GM23338 (cell line): ENCODE data around the gene WNK2. TPM values are rescaled to one million over a fixed set of nuclear protein-coding genes. Genes with fewer than 3 reads are reported as not detected.

Source experiments
- ATAC-seq: fragments of 200-7000 bp; cut with Tn5 transposase; 3 replicates; pipeline ENCODE4 v1.9.1; 2020
- DNase-seq: peaks from one replicate; pipeline ENCODE4 v3.0.0-alpha.2; 2015; ENCODE audit warnings: low spot score
- H2AFZ ChIP-seq: fragments of 200-600 bp; sonication (generic); 2 replicates; pipeline ENCODE4 v1.8.0; 2016; ENCODE audit warnings: antibody characterized with exemption, mild to moderate bottlenecking, moderate library complexity
- H3F3A ChIP-seq: fragments of 200-600 bp; sonication (generic); replicated peaks from 2 replicates; pipeline ENCODE4 v1.8.0; 2017; ENCODE audit warnings: antibody characterized with exemption, mixed run types, low read depth
- H3K27ac ChIP-seq: fragments of 200-600 bp; sonication (generic); 2 replicates; pipeline ENCODE4 v1.6.1; 2016; ENCODE audit warnings: low read depth
- H3K27me3 ChIP-seq: fragments of 200-600 bp; sonication (generic); 2 replicates; pipeline ENCODE4 v1.8.0; 2016; ENCODE audit warnings: mild to moderate bottlenecking, mixed run types, moderate library complexity; ENCODE audit not compliant: insufficient read depth
- H3K36me3 ChIP-seq: fragments of 200-600 bp; sonication (generic); 2 replicates; pipeline ENCODE4 v1.8.0; 2016; ENCODE audit warnings: mild to moderate bottlenecking; ENCODE audit not compliant: insufficient read depth
- H3K4me1 ChIP-seq: fragments of 200-600 bp; sonication (generic); 2 replicates; pipeline ENCODE4 v1.8.0; 2016; ENCODE audit warnings: mild to moderate bottlenecking, moderate library complexity; ENCODE audit not compliant: insufficient read depth
- H3K4me2 ChIP-seq: fragments of 200-600 bp; sonication (generic); 2 replicates; pipeline ENCODE4 v1.7.1; 2017; ENCODE audit warnings: mixed run types
- H3K4me3 ChIP-seq: fragments of 200-600 bp; sonication (generic); 2 replicates; pipeline ENCODE4 v1.6.1; 2016; ENCODE audit warnings: mixed run types
- H3K79me2 ChIP-seq: fragments of 200-600 bp; sonication (generic); replicated peaks from 2 replicates; pipeline ENCODE4 v1.8.0; 2017; ENCODE audit warnings: mild to moderate bottlenecking; ENCODE audit not compliant: insufficient read depth
- H3K9me2 ChIP-seq: fragments of 200-600 bp; sonication (generic); 2 replicates; pipeline ENCODE4 v1.8.0; 2017; ENCODE audit not compliant: insufficient read depth
- H4K20me1 ChIP-seq: fragments of 200-600 bp; sonication (generic); replicated peaks from 2 replicates; pipeline ENCODE4 v1.8.0; 2017; ENCODE audit warnings: mild to moderate bottlenecking; ENCODE audit not compliant: insufficient read depth
- H3K27ac Mint-ChIP-seq: 2 replicates; pipeline ENCODE4 v1.8.0; 2020; ENCODE audit warnings: inconsistent platforms, mild to moderate bottlenecking, moderate library complexity, mixed read lengths
- H3K27me3 Mint-ChIP-seq: 3 replicates; pipeline ENCODE4 v1.8.0; 2022; ENCODE audit warnings: low read depth, mild to moderate bottlenecking, moderate library complexity, mixed read lengths, inconsistent platforms; ENCODE audit not compliant: insufficient read depth, poor library complexity
- H3K36me3 Mint-ChIP-seq: 3 replicates; pipeline ENCODE4 v1.8.0; 2021; ENCODE audit warnings: low read depth, mild to moderate bottlenecking, inconsistent platforms, moderate library complexity, mixed read lengths
- H3K4me1 Mint-ChIP-seq: 3 replicates; pipeline ENCODE4 v1.8.0; 2020; ENCODE audit warnings: mild to moderate bottlenecking, inconsistent platforms, mixed read lengths
- H3K4me3 Mint-ChIP-seq: 3 replicates; pipeline ENCODE4 v1.8.0; 2021; ENCODE audit warnings: moderate library complexity, mild to moderate bottlenecking, inconsistent platforms, mixed read lengths
- H3K9me3 Mint-ChIP-seq: 3 replicates; pipeline ENCODE4 v1.8.0; 2020; ENCODE audit warnings: moderate library complexity, mild to moderate bottlenecking, inconsistent platforms, mixed read lengths
- CREB1 ChIP-seq: fragments of 250-450 bp; sonication (Bioruptor Pico); IDR thresholded peaks from 2 replicates; pipeline ENCODE4 v1.5.0; 2020; ENCODE audit warnings: low read depth, mild to moderate bottlenecking, moderate library complexity
- EZH2 ChIP-seq: fragments of 200-600 bp; sonication (generic); IDR thresholded peaks from one replicate; pipeline ENCODE4 v1.8.0; 2017; ENCODE audit warnings: antibody characterized with exemption, mild to moderate bottlenecking, low read depth; ENCODE audit not compliant: unreplicated experiment
- EZH2phosphoT487 ChIP-seq: fragments of 200-600 bp; sonication (generic); IDR thresholded peaks from one replicate; pipeline ENCODE4 v1.8.1; 2018; ENCODE audit warnings: antibody characterized with exemption; ENCODE audit not compliant: unreplicated experiment
- JUNB ChIP-seq: IDR thresholded peaks from one replicate; pipeline ENCODE4 v1.6.1; 2016; ENCODE audit warnings: antibody characterized with exemption; ENCODE audit not compliant: unreplicated experiment
- NANOG ChIP-seq: IDR thresholded peaks from 2 replicates; pipeline ENCODE4 v1.6.1; 2016; ENCODE audit warnings: antibody characterized with exemption, borderline replicate concordance
- POLR2AphosphoS5 ChIP-seq: IDR thresholded peaks from 2 replicates; pipeline ENCODE4 v1.6.1; 2016; ENCODE audit warnings: antibody characterized with exemption, low read depth
- STAT1 ChIP-seq: IDR thresholded peaks from one replicate; pipeline ENCODE4 v1.6.1; 2016; ENCODE audit warnings: antibody characterized with exemption; ENCODE audit not compliant: unreplicated experiment
- ZNF331 ChIP-seq: fragments of 250-450 bp; sonication (Bioruptor Pico); IDR thresholded peaks from 2 replicates; pipeline ENCODE4 v1.5.0; 2020; ENCODE audit warnings: low read depth, mild to moderate bottlenecking, moderate library complexity
- polyA plus RNA-seq: library from polyadenylated mRNA; unstranded; fragments of >200 nt; fragmentation: Nextera tagmentation; extraction: Ambion mirVana; gene quantifications from 2 replicates; pipeline ENCODE4 v1.2.1, GENCODE V29; 2016
- total RNA-seq: library from RNA; depleted of rRNA; stranded (reverse); fragments of >200 nt; shearing (Covaris generic); gene quantifications from 2 replicates; pipeline ENCODE4 v1.2.3, GENCODE V29; 2014
- TF ChIP-seq, protein P1 (sequence below): IDR thresholded peaks from one replicate; pipeline ENCODE4 v1.6.1; 2018; ENCODE audit warnings: antibody characterized with exemption; ENCODE audit not compliant: unreplicated experiment
- TF ChIP-seq, protein P2 (sequence below), 2 experiments: fragments of 200-600 bp in 1 of 2; sonication (generic) in 1 of 2; conservative IDR thresholded peaks; 2 replicates each; pipeline versions ENCODE4 v1.5.1 to v1.6.1; 2016 to 2017; ENCODE audit warnings: antibody characterized with exemption in 2 of 2, low read depth in 2 of 2, mild to moderate bottlenecking in 2 of 2, moderate library complexity in 1 of 2
- TF ChIP-seq, protein P3 (sequence below): fragments of 250-450 bp; sonication (Bioruptor Pico); IDR thresholded peaks from 2 replicates; pipeline ENCODE4 v1.5.0; 2020; ENCODE audit warnings: mild to moderate bottlenecking, moderate library complexity

WNK2 gene
- total and polyA plus RNA-seq, 2 experiments from 2014 or later: 56.4 to 102 TPM

DNA sequence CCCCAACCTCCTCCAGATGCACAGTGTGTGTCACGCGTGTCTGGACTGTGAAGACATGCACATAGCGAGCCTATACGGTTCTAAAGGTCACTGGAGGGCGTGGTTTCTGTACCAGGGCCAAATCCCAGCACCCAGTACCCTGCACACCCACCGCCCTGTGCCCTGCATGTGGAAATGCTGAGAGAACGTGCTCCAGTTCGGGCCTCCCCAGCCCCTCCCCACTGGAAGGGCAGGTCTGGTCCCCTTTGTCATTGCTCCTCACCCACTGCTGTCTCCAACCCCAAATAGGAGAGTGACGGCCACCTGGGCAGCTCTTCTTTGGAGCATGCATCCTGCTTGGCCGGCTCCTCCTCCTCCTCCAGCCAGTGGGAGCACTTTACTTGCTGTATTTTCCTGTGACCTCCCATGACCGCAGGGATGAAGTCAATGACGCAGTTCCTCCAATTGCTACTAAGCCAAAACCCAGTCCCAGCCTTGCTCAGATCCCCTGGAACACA, 116.7 kb downstream of the WNK2 start:
- H3K4me2 ChIP-seq: no peak overlapping the region
- no peaks in the 10 kb centered on the region for H3K36me3 ChIP-seq
- H3K27ac ChIP-seq: no peak overlapping the region
- peaks cover 8% of the 10 kb centered on the region for H3K27me3 Mint-ChIP-seq
- H3K4me3 Mint-ChIP-seq: no peak overlapping the region
- H3K4me3 ChIP-seq: no peak overlapping the region
- H3K27me3 ChIP-seq: no peaks in the 10 kb centered on the region
- no peaks in the 10 kb centered on the region; the same call in 2 of the 3 replicates for H3K36me3 Mint-ChIP-seq
- H3K4me1 Mint-ChIP-seq: peaks cover 16% of the 10 kb centered on the region
- H2AFZ ChIP-seq: no peak overlapping the region
- no peaks in the 10 kb centered on the region for H3K4me1 ChIP-seq
- DNase-seq: no peak
- TF ChIP-seq JUNB (no peak), CREB1 (CRISPR knock-in tag) (no peak), POLR2AphosphoS5 (no peak), EZH2phosphoT487 (no peak), EZH2 (no peak), STAT1 (no peak), ZNF331 (CRISPR knock-in tag) (no peak), NANOG (no peak)
- TF ChIP-seq, protein P1, sequence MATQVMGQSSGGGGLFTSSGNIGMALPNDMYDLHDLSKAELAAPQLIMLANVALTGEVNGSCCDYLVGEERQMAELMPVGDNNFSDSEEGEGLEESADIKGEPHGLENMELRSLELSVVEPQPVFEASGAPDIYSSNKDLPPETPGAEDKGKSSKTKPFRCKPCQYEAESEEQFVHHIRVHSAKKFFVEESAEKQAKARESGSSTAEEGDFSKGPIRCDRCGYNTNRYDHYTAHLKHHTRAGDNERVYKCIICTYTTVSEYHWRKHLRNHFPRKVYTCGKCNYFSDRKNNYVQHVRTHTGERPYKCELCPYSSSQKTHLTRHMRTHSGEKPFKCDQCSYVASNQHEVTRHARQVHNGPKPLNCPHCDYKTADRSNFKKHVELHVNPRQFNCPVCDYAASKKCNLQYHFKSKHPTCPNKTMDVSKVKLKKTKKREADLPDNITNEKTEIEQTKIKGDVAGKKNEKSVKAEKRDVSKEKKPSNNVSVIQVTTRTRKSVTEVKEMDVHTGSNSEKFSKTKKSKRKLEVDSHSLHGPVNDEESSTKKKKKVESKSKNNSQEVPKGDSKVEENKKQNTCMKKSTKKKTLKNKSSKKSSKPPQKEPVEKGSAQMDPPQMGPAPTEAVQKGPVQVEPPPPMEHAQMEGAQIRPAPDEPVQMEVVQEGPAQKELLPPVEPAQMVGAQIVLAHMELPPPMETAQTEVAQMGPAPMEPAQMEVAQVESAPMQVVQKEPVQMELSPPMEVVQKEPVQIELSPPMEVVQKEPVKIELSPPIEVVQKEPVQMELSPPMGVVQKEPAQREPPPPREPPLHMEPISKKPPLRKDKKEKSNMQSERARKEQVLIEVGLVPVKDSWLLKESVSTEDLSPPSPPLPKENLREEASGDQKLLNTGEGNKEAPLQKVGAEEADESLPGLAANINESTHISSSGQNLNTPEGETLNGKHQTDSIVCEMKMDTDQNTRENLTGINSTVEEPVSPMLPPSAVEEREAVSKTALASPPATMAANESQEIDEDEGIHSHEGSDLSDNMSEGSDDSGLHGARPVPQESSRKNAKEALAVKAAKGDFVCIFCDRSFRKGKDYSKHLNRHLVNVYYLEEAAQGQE: no peak
- TF ChIP-seq, protein P2, sequence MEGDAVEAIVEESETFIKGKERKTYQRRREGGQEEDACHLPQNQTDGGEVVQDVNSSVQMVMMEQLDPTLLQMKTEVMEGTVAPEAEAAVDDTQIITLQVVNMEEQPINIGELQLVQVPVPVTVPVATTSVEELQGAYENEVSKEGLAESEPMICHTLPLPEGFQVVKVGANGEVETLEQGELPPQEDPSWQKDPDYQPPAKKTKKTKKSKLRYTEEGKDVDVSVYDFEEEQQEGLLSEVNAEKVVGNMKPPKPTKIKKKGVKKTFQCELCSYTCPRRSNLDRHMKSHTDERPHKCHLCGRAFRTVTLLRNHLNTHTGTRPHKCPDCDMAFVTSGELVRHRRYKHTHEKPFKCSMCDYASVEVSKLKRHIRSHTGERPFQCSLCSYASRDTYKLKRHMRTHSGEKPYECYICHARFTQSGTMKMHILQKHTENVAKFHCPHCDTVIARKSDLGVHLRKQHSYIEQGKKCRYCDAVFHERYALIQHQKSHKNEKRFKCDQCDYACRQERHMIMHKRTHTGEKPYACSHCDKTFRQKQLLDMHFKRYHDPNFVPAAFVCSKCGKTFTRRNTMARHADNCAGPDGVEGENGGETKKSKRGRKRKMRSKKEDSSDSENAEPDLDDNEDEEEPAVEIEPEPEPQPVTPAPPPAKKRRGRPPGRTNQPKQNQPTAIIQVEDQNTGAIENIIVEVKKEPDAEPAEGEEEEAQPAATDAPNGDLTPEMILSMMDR (conservative IDR thresholded peaks at IDR 0.05; ENCODE audit: low read depth in 2 of 2): no peak
- TF ChIP-seq, protein P3, sequence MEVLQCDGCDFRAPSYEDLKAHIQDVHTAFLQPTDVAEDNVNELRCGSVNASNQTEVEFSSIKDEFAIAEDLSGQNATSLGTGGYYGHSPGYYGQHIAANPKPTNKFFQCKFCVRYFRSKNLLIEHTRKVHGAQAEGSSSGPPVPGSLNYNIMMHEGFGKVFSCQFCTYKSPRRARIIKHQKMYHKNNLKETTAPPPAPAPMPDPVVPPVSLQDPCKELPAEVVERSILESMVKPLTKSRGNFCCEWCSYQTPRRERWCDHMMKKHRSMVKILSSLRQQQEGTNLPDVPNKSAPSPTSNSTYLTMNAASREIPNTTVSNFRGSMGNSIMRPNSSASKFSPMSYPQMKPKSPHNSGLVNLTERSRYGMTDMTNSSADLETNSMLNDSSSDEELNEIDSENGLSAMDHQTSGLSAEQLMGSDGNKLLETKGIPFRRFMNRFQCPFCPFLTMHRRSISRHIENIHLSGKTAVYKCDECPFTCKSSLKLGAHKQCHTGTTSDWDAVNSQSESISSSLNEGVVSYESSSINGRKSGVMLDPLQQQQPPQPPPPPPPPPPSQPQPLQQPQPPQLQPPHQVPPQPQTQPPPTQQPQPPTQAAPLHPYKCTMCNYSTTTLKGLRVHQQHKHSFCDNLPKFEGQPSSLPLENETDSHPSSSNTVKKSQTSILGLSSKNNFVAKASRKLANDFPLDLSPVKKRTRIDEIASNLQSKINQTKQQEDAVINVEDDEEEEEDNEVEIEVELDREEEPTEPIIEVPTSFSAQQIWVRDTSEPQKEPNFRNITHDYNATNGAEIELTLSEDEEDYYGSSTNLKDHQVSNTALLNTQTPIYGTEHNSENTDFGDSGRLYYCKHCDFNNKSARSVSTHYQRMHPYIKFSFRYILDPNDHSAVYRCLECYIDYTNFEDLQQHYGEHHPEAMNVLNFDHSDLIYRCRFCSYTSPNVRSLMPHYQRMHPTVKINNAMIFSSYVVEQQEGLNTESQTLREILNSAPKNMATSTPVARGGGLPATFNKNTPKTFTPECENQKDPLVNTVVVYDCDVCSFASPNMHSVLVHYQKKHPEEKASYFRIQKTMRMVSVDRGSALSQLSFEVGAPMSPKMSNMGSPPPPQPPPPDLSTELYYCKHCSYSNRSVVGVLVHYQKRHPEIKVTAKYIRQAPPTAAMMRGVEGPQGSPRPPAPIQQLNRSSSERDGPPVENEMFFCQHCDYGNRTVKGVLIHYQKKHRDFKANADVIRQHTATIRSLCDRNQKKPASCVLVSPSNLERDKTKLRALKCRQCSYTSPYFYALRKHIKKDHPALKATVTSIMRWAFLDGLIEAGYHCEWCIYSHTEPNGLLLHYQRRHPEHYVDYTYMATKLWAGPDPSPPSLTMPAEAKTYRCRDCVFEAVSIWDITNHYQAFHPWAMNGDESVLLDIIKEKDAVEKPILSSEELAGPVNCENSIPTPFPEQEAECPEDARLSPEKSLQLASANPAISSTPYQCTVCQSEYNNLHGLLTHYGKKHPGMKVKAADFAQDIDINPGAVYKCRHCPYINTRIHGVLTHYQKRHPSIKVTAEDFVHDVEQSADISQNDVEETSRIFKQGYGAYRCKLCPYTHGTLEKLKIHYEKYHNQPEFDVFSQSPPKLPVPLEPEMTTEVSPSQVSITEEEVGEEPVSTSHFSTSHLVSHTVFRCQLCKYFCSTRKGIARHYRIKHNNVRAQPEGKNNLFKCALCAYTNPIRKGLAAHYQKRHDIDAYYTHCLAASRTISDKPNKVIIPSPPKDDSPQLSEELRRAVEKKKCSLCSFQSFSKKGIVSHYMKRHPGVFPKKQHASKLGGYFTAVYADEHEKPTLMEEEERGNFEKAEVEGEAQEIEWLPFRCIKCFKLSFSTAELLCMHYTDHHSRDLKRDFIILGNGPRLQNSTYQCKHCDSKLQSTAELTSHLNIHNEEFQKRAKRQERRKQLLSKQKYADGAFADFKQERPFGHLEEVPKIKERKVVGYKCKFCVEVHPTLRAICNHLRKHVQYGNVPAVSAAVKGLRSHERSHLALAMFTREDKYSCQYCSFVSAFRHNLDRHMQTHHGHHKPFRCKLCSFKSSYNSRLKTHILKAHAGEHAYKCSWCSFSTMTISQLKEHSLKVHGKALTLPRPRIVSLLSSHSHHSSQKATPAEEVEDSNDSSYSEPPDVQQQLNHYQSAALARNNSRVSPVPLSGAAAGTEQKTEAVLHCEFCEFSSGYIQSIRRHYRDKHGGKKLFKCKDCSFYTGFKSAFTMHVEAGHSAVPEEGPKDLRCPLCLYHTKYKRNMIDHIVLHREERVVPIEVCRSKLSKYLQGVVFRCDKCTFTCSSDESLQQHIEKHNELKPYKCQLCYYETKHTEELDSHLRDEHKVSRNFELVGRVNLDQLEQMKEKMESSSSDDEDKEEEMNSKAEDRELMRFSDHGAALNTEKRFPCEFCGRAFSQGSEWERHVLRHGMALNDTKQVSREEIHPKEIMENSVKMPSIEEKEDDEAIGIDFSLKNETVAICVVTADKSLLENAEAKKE (CRISPR knock-in tag): no peak
- H3K79me2 ChIP-seq: no peaks in the 10 kb centered on the region
- H3K9me3 Mint-ChIP-seq: no peaks in the 10 kb centered on the region
- 0 out of 2 replicates have a peak, but pooled peaks cover 2% of the 10 kb centered on the region for H3F3A ChIP-seq
- no peaks in the 10 kb centered on the region for H3K9me2 ChIP-seq
- no peaks in the 10 kb centered on the region for H4K20me1 ChIP-seq
- no peak overlapping the region; the same call in 1 of the 2 replicates for H3K27ac Mint-ChIP-seq
- ATAC-seq: no peak
